ENCODE results near the gene ZNF687. TPM values are rescaled to one million over a fixed set of nuclear protein-coding genes. Genes with fewer than 3 reads are reported as not detected.

Gene ZNF687
- total RNA-seq, 6 experiments from 2014 or later: 14.6 to 18.3 (median 15.9) TPM

Other genes starting within 250 kb of the ZNF687 start
- under 1 TPM in 5 of 6 experiments, not detected in 1; 0.06 to 0.31 (median 0.12) TPM for gene BNIPL, start 245.7 kb upstream of the ZNF687 start, total RNA-seq (2021; fragmentation: NEBNext Ultra II Directional; extraction: Animal tissue kit (Norgen Biotek cat#: 25700))
- gene C1orf56, start 234.5 kb upstream of the ZNF687 start, total RNA-seq (2021; fragmentation: NEBNext Ultra II Directional; extraction: Animal tissue kit (Norgen Biotek cat#: 25700)): 1 to 10 TPM; 3.0 to 6.6 (median 4.6) TPM
- 10 to 100 TPM; 63.2 to 75.1 (median 68.3) TPM for gene CDC42SE1, start 222.7 kb upstream of the ZNF687 start, total RNA-seq (2021; fragmentation: NEBNext Ultra II Directional; extraction: Animal tissue kit (Norgen Biotek cat#: 25700))
- 10 to 100 TPM in 4 of 6 experiments, 1 to 10 TPM in 2; 9.3 to 11.7 (median 10.8) TPM for gene MLLT11, start 221.9 kb upstream of the ZNF687 start, total RNA-seq (2021; fragmentation: NEBNext Ultra II Directional; extraction: Animal tissue kit (Norgen Biotek cat#: 25700))
- 10 to 100 TPM; 10.6 to 12.2 (median 11.5) TPM for gene GABPB2, start 211.5 kb upstream of the ZNF687 start, total RNA-seq (2021; fragmentation: NEBNext Ultra II Directional; extraction: Animal tissue kit (Norgen Biotek cat#: 25700))
- 1 to 10 TPM in 5 of 6 experiments, under 1 TPM in 1; 0.94 to 1.5 (median 1.4) TPM for gene SEMA6C, start 135.7 kb upstream of the ZNF687 start, total RNA-seq (2021; fragmentation: NEBNext Ultra II Directional; extraction: Animal tissue kit (Norgen Biotek cat#: 25700))
- gene TNFAIP8L2, start 125.7 kb upstream of the ZNF687 start, total RNA-seq (2021; fragmentation: NEBNext Ultra II Directional; extraction: Animal tissue kit (Norgen Biotek cat#: 25700)): not detected
- 1 to 10 TPM; 5.0 to 6.6 (median 6.0) TPM for gene LYSMD1, start 116.4 kb upstream of the ZNF687 start, total RNA-seq (2021; fragmentation: NEBNext Ultra II Directional; extraction: Animal tissue kit (Norgen Biotek cat#: 25700))
- gene SCNM1, start 116.2 kb upstream of the ZNF687 start, total RNA-seq (2021; fragmentation: NEBNext Ultra II Directional; extraction: Animal tissue kit (Norgen Biotek cat#: 25700)): 10 to 100 TPM; 38.4 to 45.7 (median 41.5) TPM
- gene TMOD4, start 106.3 kb upstream of the ZNF687 start, total RNA-seq (2021; fragmentation: NEBNext Ultra II Directional; extraction: Animal tissue kit (Norgen Biotek cat#: 25700)): 1 to 10 TPM in 1 of 6 experiments, under 1 TPM in 2, not detected in 3; 0.40 to 1.1 (median 0.99) TPM
- gene VPS72, start 92.1 kb upstream of the ZNF687 start, total RNA-seq (2021; fragmentation: NEBNext Ultra II Directional; extraction: Animal tissue kit (Norgen Biotek cat#: 25700)): 10 to 100 TPM; 57.8 to 87.4 (median 73.9) TPM
- gene PIP5K1A, start 83.7 kb upstream of the ZNF687 start, total RNA-seq (2021; fragmentation: NEBNext Ultra II Directional; extraction: Animal tissue kit (Norgen Biotek cat#: 25700)): 10 to 100 TPM; 85.4 to 98.6 (median 90.6) TPM
- gene PSMD4, start 27.6 kb upstream of the ZNF687 start, total RNA-seq (2021; fragmentation: NEBNext Ultra II Directional; extraction: Animal tissue kit (Norgen Biotek cat#: 25700)): 100 to 1,000 TPM; 194 to 228 (median 217) TPM
- gene PI4KB, start 45.1 kb downstream of the ZNF687 start, total RNA-seq (2021; fragmentation: NEBNext Ultra II Directional; extraction: Animal tissue kit (Norgen Biotek cat#: 25700)): 10 to 100 TPM; 63.6 to 73.0 (median 70.0) TPM
- gene RFX5, start 65.0 kb downstream of the ZNF687 start, total RNA-seq (2021; fragmentation: NEBNext Ultra II Directional; extraction: Animal tissue kit (Norgen Biotek cat#: 25700)): 10 to 100 TPM; 32.1 to 39.0 (median 35.7) TPM
- gene SELENBP1, start 90.4 kb downstream of the ZNF687 start, total RNA-seq (2021; fragmentation: NEBNext Ultra II Directional; extraction: Animal tissue kit (Norgen Biotek cat#: 25700)): 10 to 100 TPM; 11.2 to 15.6 (median 14.6) TPM
- gene PSMB4, start 117.3 kb downstream of the ZNF687 start, total RNA-seq (2021; fragmentation: NEBNext Ultra II Directional; extraction: Animal tissue kit (Norgen Biotek cat#: 25700)): 100 to 1,000 TPM; 342 to 409 (median 371) TPM
- 10 to 100 TPM; 34.9 to 40.3 (median 37.9) TPM for gene POGZ, start 177.2 kb downstream of the ZNF687 start, total RNA-seq (2021; fragmentation: NEBNext Ultra II Directional; extraction: Animal tissue kit (Norgen Biotek cat#: 25700))
- gene CGN, start 229.1 kb downstream of the ZNF687 start, total RNA-seq (2021; fragmentation: NEBNext Ultra II Directional; extraction: Animal tissue kit (Norgen Biotek cat#: 25700)): under 1 TPM; 0.17 to 0.28 (median 0.21) TPM

Data from HFFc6 (cell line).